SK-N-MC (cell line): Measurements from ENCODE around the gene LARGE1.

Experiments
- DNase-seq: peaks from one replicate; pipeline ENCODE4 v3.0.0-alpha.2; 2011; ENCODE audit warnings: low read depth, low spot score
- H3K27ac ChIP-seq: fragments of 200-600 bp; sonication (generic); 2 replicates; pipeline ENCODE4 v1.5.1; 2016; ENCODE audit warnings: mixed run types
- H3K36me3 ChIP-seq: fragments of 200-600 bp; sonication (generic); 2 replicates; pipeline ENCODE4 v1.6.1; 2017; ENCODE audit warnings: antibody characterized with exemption, low read length, mixed read lengths; ENCODE audit not compliant: insufficient read depth
- H3K4me3 ChIP-seq: fragments of 200-600 bp; sonication (generic); 2 replicates; pipeline ENCODE4 v1.5.1; 2016
- H3K9ac ChIP-seq: fragments of 200-600 bp; sonication (generic); 2 replicates; pipeline ENCODE4 v1.8.0; 2017; ENCODE audit warnings: mixed run types, mixed read lengths; ENCODE audit not compliant: insufficient read length
- H3K9me3 ChIP-seq: fragments of 200-600 bp; sonication (generic); 2 replicates; pipeline ENCODE4 v1.6.1; 2017; ENCODE audit warnings: low read depth, mild to moderate bottlenecking, antibody characterized with exemption, low read length, moderate library complexity, mixed read lengths
- EZH2 ChIP-seq: fragments of 200-600 bp; sonication (generic); IDR thresholded peaks from one replicate; pipeline ENCODE4 v1.6.1; 2017; ENCODE audit warnings: antibody characterized with exemption
- FOXP2 ChIP-seq: optimal IDR thresholded peaks from 2 replicates; pipeline ENCODE3; 2011; ENCODE audit warnings: mild to moderate bottlenecking, moderate library complexity; ENCODE audit not compliant: insufficient read depth; ENCODE audit errors: extremely low read length, control extremely low read depth
- POLR2AphosphoS5 ChIP-seq: IDR thresholded peaks from 2 replicates; pipeline ENCODE4 v1.6.1; 2012; ENCODE audit warnings: mild to moderate bottlenecking, low read depth, low read length, borderline replicate concordance

Gene LARGE1

GRCh38 chr22:33883961-33884808 is 36.1 kb downstream of the LARGE1 start:
- H3K27ac ChIP-seq: no peak overlapping the region
- H3K36me3 ChIP-seq: no peaks in the 10 kb centered on the region
- TF ChIP-seq EZH2 (no peak), POLR2AphosphoS5 (no peak), FOXP2 (no peak)
- no peak for DNase-seq
- no peak overlapping the region for H3K9ac ChIP-seq
- H3K4me3 ChIP-seq: no peak overlapping the region
- no peaks in the 10 kb centered on the region for H3K9me3 ChIP-seq

- Histone ChIP-seq H3K27ac (no peak overlapping the region), H3K36me3 (no peaks in the 10 kb centered on the region), H3K9me3 (no peaks in the 10 kb centered on the region), H3K4me3 (no peak overlapping the region), H3K9ac (no peak overlapping the region)
- DNase-seq: no peak
- no peak for TF ChIP-seq FOXP2
- TF ChIP-seq EZH2: no peak
- TF ChIP-seq POLR2AphosphoS5: no peak
Measured at GRCh38 chr22:33883561-33883960, 36.7 kb downstream of the LARGE1 start.

- TF ChIP-seq EZH2 (no peak), FOXP2 (no peak), POLR2AphosphoS5 (no peak)
- Histone ChIP-seq H3K9ac (no peak overlapping the region), H3K9me3 (no peaks in the 10 kb centered on the region), H3K27ac (no peak overlapping the region), H3K36me3 (no peaks in the 10 kb centered on the region), H3K4me3 (no peak overlapping the region)
- no peak for DNase-seq
Measured at GRCh38 chr22:33882991-33883390, 37.3 kb downstream of the LARGE1 start.

GRCh38 chr22:33880986-33881385 is 39.3 kb downstream of the LARGE1 start:
- no peak overlapping the region for H3K27ac ChIP-seq
- TF ChIP-seq FOXP2: no peak
- no peak for TF ChIP-seq POLR2AphosphoS5
- no peak for TF ChIP-seq EZH2
- no peaks in the 10 kb centered on the region for H3K36me3 ChIP-seq
- no peaks in the 10 kb centered on the region for H3K9me3 ChIP-seq
- H3K9ac ChIP-seq: no peak overlapping the region
- no peak overlapping the region for H3K4me3 ChIP-seq
- no peak for DNase-seq

GRCh38 chr22:33879796-33880195 is 40.5 kb downstream of the LARGE1 start:
- TF ChIP-seq POLR2AphosphoS5 (no peak), EZH2 (no peak), FOXP2 (no peak)
- H3K27ac ChIP-seq: no peak overlapping the region
- no peaks in the 10 kb centered on the region for H3K9me3 ChIP-seq
- H3K36me3 ChIP-seq: no peaks in the 10 kb centered on the region
- DNase-seq: no peak
- no peak overlapping the region for H3K9ac ChIP-seq
- no peak overlapping the region for H3K4me3 ChIP-seq

- no peak for DNase-seq
- Histone ChIP-seq H3K36me3 (no peaks in the 10 kb centered on the region), H3K9ac (no peak overlapping the region), H3K9me3 (no peaks in the 10 kb centered on the region), H3K4me3 (no peak overlapping the region), H3K27ac (no peak overlapping the region)
- TF ChIP-seq EZH2: no peak
- no peak for TF ChIP-seq POLR2AphosphoS5
- TF ChIP-seq FOXP2: no peak
Measured at GRCh38 chr22:33875316-33875715, 45.0 kb downstream of the LARGE1 start.

GRCh38 chr22:33874206-33874605 is 46.1 kb downstream of the LARGE1 start:
- no peak overlapping the region for H3K27ac ChIP-seq
- no peak for DNase-seq
- no peak for TF ChIP-seq EZH2
- TF ChIP-seq FOXP2: no peak
- TF ChIP-seq POLR2AphosphoS5: no peak
- H3K4me3 ChIP-seq: no peak overlapping the region
- H3K9me3 ChIP-seq: no peaks in the 10 kb centered on the region
- no peak overlapping the region for H3K9ac ChIP-seq
- no peaks in the 10 kb centered on the region for H3K36me3 ChIP-seq

- no peak for DNase-seq
- Histone ChIP-seq H3K4me3 (no peak overlapping the region), H3K36me3 (no peaks in the 10 kb centered on the region), H3K9ac (no peak overlapping the region), H3K27ac (no peak overlapping the region), H3K9me3 (no peaks in the 10 kb centered on the region)
- TF ChIP-seq POLR2AphosphoS5 (no peak), FOXP2 (no peak), EZH2 (no peak)
Measured at GRCh38 chr22:33873666-33874065, 46.6 kb downstream of the LARGE1 start.
